Psoas muscle (tissue), 8 donors: ENCODE results near the gene LINC01488. TPM values are rescaled to one million over a fixed set of nuclear protein-coding genes. Genes with fewer than 3 reads are reported as not detected.
A peak's percentile ranks its signal among the peaks of the same experiment; 100 is the strongest.

Experiments used
- ATAC-seq, 4 donors: fragments of 200-7000 bp; cut with Tn5 transposase; one replicate each; pipeline ENCODE4 v1.9.1; 2020; ENCODE audit warnings: moderate library complexity in 3 of 4, mild to moderate bottlenecking in 2 of 4
- DNase-seq, 2 donors: peaks; one replicate each; pipeline ENCODE4 v3.0.0-alpha.2; 2020
- H3K27ac ChIP-seq: fragments of 200-600 bp; one replicate; pipeline ENCODE4 v1.8.0; 2022
- H3K27me3 ChIP-seq, 3 donors: fragments of 200-600 bp in 1 of 3; one replicate each; pipeline versions ENCODE4 v1.6.1 to v1.8.0; 2013 to 2022; ENCODE audit warnings: low read length in 2 of 3, mild to moderate bottlenecking in 2 of 3, moderate library complexity in 1 of 3; ENCODE audit not compliant: insufficient read depth in 3 of 3
- H3K36me3 ChIP-seq, 2 donors: fragments of 200-600 bp in 1 of 2; one replicate each; pipeline versions ENCODE4 v1.6.1 to v1.8.0; 2013 to 2022; ENCODE audit warnings: low read depth in 1 of 2, mild to moderate bottlenecking in 1 of 2, moderate library complexity in 1 of 2; ENCODE audit not compliant: insufficient read depth in 1 of 2
- H3K4me1 ChIP-seq: fragments of 200-600 bp; one replicate; pipeline ENCODE4 v1.8.0; 2022
- H3K4me3 ChIP-seq: fragments of 200-600 bp; one replicate; pipeline ENCODE4 v1.8.0; 2022; ENCODE audit warnings: mild to moderate bottlenecking
- H3K9me3 ChIP-seq: fragments of 200-600 bp; one replicate; pipeline ENCODE4 v1.8.0; 2022
- CTCF ChIP-seq: fragments of 200-600 bp; IDR thresholded peaks from one replicate; pipeline ENCODE4 v1.8.0; 2022; ENCODE audit warnings: antibody characterized with exemption
- WGBS, 3 donors: extraction: QIAGEN DNeasy Blood & Tissue Kit; methylation state at CpG; one replicate each; pipeline versions ENCODE4 v1.1.6 to v1.1.7; 2013; 5-methylcytosine and 5-hydroxymethylcytosine counted together
- intact Hi-C, 2 donors: fragments of 100-400 bp; cut with DNase I; formaldehyde crosslinking; loops; one replicate each; pipeline versions ENCODE4 v1.11.0 to v1.14.2; 2022
- polyA plus RNA-seq, 3 donors: library from polyadenylated mRNA; stranded (reverse); fragments of 200-250 nt; gene quantifications; one replicate each; pipeline ENCODE4 v1.2.3, GENCODE V29; 2013
- total RNA-seq, 4 donors: library from RNA; stranded (reverse); fragmentation: NEBNext Ultra II Directional in 2 of 4; extraction: Animal tissue kit (Norgen Biotek cat#: 25700) in 2 of 4; gene quantifications; one replicate each; pipeline versions ENCODE4 v1.2.1 to v1.2.4, GENCODE V29; 2021 to 2023
- donor health status: healthy with polysubstance abuse.
- donor health status: DM: no; HTN: no; CAD: no; lungs with moderate emphysema.
- donor health status: Bipolar disorder and iron deficiency.
- donor health status: healthy.
- donor health status: DM: yes; HTN: yes; CAD: no.
- donor health status: DM: no; HTN: no; CAD: no.
- donor health status: DM: no; HTN: no; CAD: no.
- donor health status: DM: yes; HTN: yes; CAD: no.

Gene LINC01488
- total and polyA plus RNA-seq, 7 donors = 0.03 TPM; not detected in 6

GRCh38 chr11:69486773-69487291, 5.4 kb downstream of the LINC01488 start:
- TF ChIP-seq CTCF = no peak
- no peak overlapping the region for H3K4me3 ChIP-seq
- ATAC-seq (peak in 1 of 4 donors; percentile 45), DNase-seq (peak; percentile 52 to 73)
- peaks cover 10% of the 10 kb centered on the region for H3K4me1 ChIP-seq
- no peaks in the 10 kb centered on the region for H3K36me3 ChIP-seq
- no peak overlapping the region for H3K27ac ChIP-seq
- H3K9me3 ChIP-seq = no peaks in the 10 kb centered on the region
- intact Hi-C loops = no loop called here
- peaks cover 0 to 2% (median 0%) of the 10 kb centered on the region in 3 donors for H3K27me3 ChIP-seq
- WGBS, 3 donors = 61 to 71% (median 69%) methylated on average over 17 to 19 of the region's 19 CpGs

- Histone ChIP-seq H3K36me3 (no peaks in the 10 kb centered on the region), H3K4me3 (no peak overlapping the region), H3K27ac (no peak overlapping the region), H3K9me3 (no peaks in the 10 kb centered on the region), H3K27me3 (peaks cover 0 to 2% (median 0%) of the 10 kb centered on the region in 3 donors), H3K4me1 (peaks cover 10% of the 10 kb centered on the region)
- TF ChIP-seq CTCF = no peak
- DNase-seq (peak; percentile 9 to 27), ATAC-seq (no peak)
- intact Hi-C loops = no loop called here
- 86 to 92% (median 92%) methylated on average over 10 of the region's 10 CpGs for WGBS, 3 donors
Observed at GRCh38 chr11:69487391-69487790, 5.9 kb downstream of the LINC01488 start.

GRCh38 chr11:69487849-69488542, 6.5 kb downstream of the LINC01488 start:
- WGBS, 3 donors = 91 to 94% (median 92%) methylated on average over 17 of the region's 17 CpGs
- Histone ChIP-seq H3K9me3 (no peaks in the 10 kb centered on the region), H3K36me3 (no peaks in the 10 kb centered on the region), H3K27me3 (peaks cover 0 to under 1% (median 0%) of the 10 kb centered on the region in 3 donors), H3K4me3 (no peak overlapping the region), H3K27ac (no peak overlapping the region), H3K4me1 (peaks cover 10% of the 10 kb centered on the region)
- intact Hi-C loops = no loop called here
- DNase-seq = peak; percentile 5 to 29
- no peak for TF ChIP-seq CTCF
- no peak for ATAC-seq

GRCh38 chr11:69488543-69488940, 7.1 kb downstream of the LINC01488 start:
- H3K4me3 ChIP-seq = no peak overlapping the region
- H3K4me1 ChIP-seq = peaks cover 10% of the 10 kb centered on the region
- DNase-seq = peak; percentile 11 to 44
- no peaks in the 10 kb centered on the region for H3K36me3 ChIP-seq
- H3K9me3 ChIP-seq = no peaks in the 10 kb centered on the region
- TF ChIP-seq CTCF = no peak
- peak in 1 of 4 donors; percentile 18 for ATAC-seq
- H3K27ac ChIP-seq = no peak overlapping the region
- 91 to 94% (median 93%) methylated on average over 16 of the region's 16 CpGs for WGBS, 3 donors
- no peaks in the 10 kb centered on the region for H3K27me3 ChIP-seq
- intact Hi-C loops = no loop called here
